NB4 (cell line): ENCODE data around the gene DIP2C.

Source experiments
- CTCF ChIP-seq: IDR thresholded peaks from one replicate; pipeline ENCODE4 v1.5.1; 2012; ENCODE audit warnings: low read depth, low read length
- MAX ChIP-seq: IDR thresholded peaks from 2 replicates; pipeline ENCODE4 v1.6.1; 2011; ENCODE audit warnings: low read depth, low read length

GRCh38 chr10:604716-605631, 84.5 kb downstream of the DIP2C start:
- TF ChIP-seq CTCF (no peak), MAX (no peak)
